H7 (cell line): Measurements from ENCODE around the gene MBNL2. TPM values are rescaled to one million over a fixed set of nuclear protein-coding genes. Genes with fewer than 3 reads are reported as not detected.

ENCODE experiments used
- DNase-seq: peaks from one replicate; pipeline ENCODE4 v3.0.0; 2012
- H3K27me3 ChIP-seq: 2 replicates; pipeline ENCODE4 v1.6.0; 2011; ENCODE audit warnings: mild to moderate bottlenecking, low read length; ENCODE audit not compliant: control insufficient read depth, insufficient read depth
- H3K36me3 ChIP-seq: replicated peaks from 2 replicates; pipeline ENCODE4 v1.5.1; 2011; ENCODE audit warnings: low read length; ENCODE audit not compliant: control insufficient read depth, insufficient read depth
- H3K4me3 ChIP-seq: 2 replicates; pipeline ENCODE4 v1.5.1; 2011; ENCODE audit warnings: low read depth, mild to moderate bottlenecking, control low read depth, low read length, moderate library complexity; ENCODE audit not compliant: insufficient read depth
- total RNA-seq: library from RNA; depleted of rRNA; stranded (reverse); fragments of >200 nt; shearing (Covaris generic); gene quantifications from 2 replicates; pipeline ENCODE4 v1.2.3, GENCODE V29; 2014

The MBNL2 gene
- total RNA-seq, 1 experiment from 2014 or later, result 1.0 TPM

- Histone ChIP-seq H3K4me3 (no peak overlapping the region), H3K27me3 (no peaks in the 10 kb centered on the region), H3K36me3 (no peaks in the 10 kb centered on the region)
- DNase-seq, result no peak
Measured at GRCh38 chr13:97386801-97387484, 164.8 kb downstream of the MBNL2 start.

DNA sequence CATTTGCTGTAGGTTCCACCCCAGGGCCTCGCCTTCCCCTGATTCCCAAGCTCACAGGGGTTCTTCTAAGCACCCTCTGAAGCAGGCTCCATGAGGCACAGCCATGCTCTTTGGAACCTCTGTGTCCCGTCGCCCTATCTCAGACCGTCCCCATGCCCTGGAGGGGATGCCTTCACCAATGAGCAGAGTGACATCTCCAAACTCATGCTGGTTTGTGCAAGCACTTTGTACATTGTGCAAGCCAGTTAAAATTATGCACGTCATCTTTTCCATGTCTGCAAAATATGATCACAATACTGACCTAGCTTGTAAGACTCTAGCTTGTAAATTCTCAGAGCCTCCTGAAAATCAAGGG, 165.3 kb downstream of the MBNL2 start:
- DNase-seq, result no peak
- H3K36me3 ChIP-seq, result no peaks in the 10 kb centered on the region
- H3K4me3 ChIP-seq, result no peak overlapping the region
- H3K27me3 ChIP-seq, result no peaks in the 10 kb centered on the region

DNA sequence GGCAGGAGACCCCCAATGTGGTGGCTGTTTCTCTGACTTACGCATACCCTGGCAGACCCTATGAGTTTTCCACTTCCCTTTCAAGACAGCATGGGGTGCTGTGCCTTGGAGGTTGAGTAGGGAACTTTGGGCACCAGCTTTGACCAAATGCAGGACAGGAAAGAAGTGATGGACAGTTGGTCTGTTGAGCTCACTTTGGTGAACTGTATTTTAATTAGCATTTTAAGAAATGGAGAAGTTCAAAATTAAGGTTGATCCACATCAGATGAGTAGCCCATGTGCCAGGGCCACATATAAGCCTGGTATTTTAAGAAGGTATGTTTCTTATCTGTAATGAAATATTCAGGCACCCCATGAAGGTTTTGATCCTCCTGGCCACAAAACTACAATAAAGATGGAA, 165.8 kb downstream of the MBNL2 start:
- no peaks in the 10 kb centered on the region for H3K27me3 ChIP-seq
- no peaks in the 10 kb centered on the region for H3K36me3 ChIP-seq
- no peak for DNase-seq
- no peak overlapping the region for H3K4me3 ChIP-seq

DNA sequence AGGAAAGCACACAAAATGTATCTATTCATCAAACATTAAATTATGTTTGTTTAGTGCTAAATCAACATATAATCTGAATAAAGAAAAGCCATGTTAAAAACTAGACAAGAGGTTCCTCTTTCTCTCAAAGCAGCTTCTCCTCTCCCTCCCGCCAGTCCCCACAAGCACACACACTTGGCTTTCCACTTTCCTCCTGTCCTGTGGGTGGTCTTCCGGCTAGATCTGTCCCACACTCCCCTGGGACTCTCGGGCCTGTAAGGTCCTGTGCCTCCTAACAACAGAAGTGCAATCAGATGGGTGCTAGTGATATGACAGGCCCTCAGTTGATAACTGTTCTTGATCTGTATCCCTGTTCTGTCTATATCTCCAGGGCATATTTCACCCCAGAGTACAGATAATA, 166.2 kb downstream of the MBNL2 start:
- no peak overlapping the region for H3K4me3 ChIP-seq
- no peak for DNase-seq
- no peaks in the 10 kb centered on the region for H3K27me3 ChIP-seq
- H3K36me3 ChIP-seq, result no peaks in the 10 kb centered on the region

- no peak overlapping the region for H3K4me3 ChIP-seq
- H3K27me3 ChIP-seq, result no peaks in the 10 kb centered on the region
- H3K36me3 ChIP-seq, result no peaks in the 10 kb centered on the region
- no peak for DNase-seq
Measured at GRCh38 chr13:97390941-97391600, 168.9 kb downstream of the MBNL2 start.

GRCh38 chr13:97392020-97392419, 169.9 kb downstream of the MBNL2 start:
- Histone ChIP-seq H3K27me3 (no peaks in the 10 kb centered on the region), H3K4me3 (no peak overlapping the region), H3K36me3 (no peaks in the 10 kb centered on the region)
- no peak for DNase-seq

DNA sequence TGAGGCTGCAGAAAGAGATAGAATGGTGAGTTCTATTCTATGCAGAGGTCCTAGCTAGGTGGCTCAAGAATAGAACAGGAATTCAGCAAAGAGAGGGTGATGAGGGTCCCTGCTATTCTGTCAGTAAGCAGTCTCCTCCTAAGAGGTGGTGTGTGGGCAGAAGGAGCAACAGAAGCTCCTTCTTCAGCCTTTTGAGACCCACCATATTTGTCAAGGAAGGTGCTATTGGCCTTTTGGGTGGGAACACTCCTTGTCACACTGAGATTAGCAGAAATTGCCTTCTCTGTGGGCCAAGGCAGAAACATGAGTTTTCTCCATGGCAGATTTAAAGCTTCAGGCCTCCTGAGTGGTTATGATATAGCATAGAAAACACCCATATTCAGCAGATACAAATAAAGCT, 172.4 kb downstream of the MBNL2 start:
- Histone ChIP-seq H3K4me3 (no peak overlapping the region), H3K36me3 (no peaks in the 10 kb centered on the region), H3K27me3 (no peaks in the 10 kb centered on the region)
- DNase-seq, result no peak

DNA sequence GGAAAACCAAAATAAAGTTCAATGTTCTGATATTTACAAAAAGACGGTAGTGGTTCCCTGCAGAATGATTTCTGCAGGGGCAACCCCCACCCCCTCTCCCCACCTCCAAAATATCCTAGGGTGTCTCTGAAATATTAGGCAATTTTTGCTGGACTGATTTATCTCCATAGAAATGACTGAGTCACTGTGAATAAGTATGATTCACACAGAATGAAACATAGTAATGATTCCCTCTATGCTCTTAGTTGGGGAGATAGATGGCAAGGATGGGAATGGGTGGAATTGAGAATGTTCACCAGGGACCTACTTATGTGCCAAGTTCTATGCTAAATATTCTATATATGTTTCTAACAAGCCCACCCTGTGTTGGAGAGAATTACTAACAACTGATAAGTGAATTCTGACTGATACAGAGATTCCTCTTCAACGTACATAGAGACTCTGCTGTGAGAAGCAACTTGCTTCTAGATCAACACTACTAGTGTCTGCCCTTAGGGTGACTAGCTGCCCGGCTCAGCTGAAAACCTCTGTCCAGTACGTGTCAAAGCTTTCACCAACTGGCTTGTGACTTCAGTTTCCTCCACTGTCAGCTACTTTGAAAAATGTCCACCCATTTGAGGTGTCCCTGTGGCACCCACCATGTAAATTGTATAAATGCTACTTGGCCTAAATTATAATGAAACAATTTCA, 173.5 kb downstream of the MBNL2 start:
- H3K4me3 ChIP-seq, result no peak overlapping the region
- no peaks in the 10 kb centered on the region for H3K27me3 ChIP-seq
- no peak for DNase-seq
- H3K36me3 ChIP-seq, result no peaks in the 10 kb centered on the region

GRCh38 chr13:97397267-97397666, 175.1 kb downstream of the MBNL2 start:
- Histone ChIP-seq H3K4me3 (no peak overlapping the region), H3K36me3 (no peaks in the 10 kb centered on the region), H3K27me3 (no peaks in the 10 kb centered on the region)
- no peak for DNase-seq

DNA sequence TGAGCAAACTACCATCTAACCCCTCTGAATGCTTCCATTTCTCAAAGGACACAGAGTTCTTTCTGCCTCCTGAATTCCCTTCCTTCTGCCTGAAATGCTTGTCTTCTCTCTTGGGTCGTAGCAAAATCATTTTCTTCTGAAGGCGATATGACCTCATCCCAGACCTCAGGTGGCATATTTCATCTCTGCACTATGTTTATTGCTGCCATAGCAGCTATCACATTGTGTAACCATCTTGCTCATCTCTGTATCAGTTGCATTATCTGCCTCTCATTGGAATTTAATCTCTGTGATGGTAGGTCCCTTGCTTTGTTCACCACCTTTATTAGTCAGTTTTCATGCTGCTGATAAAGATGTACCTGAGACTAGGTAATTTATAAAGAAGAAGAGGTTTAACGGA, 179.3 kb downstream of the MBNL2 start:
- no peaks in the 10 kb centered on the region for H3K27me3 ChIP-seq
- H3K36me3 ChIP-seq, result no peaks in the 10 kb centered on the region
- H3K4me3 ChIP-seq, result no peak overlapping the region
- no peak for DNase-seq

DNA sequence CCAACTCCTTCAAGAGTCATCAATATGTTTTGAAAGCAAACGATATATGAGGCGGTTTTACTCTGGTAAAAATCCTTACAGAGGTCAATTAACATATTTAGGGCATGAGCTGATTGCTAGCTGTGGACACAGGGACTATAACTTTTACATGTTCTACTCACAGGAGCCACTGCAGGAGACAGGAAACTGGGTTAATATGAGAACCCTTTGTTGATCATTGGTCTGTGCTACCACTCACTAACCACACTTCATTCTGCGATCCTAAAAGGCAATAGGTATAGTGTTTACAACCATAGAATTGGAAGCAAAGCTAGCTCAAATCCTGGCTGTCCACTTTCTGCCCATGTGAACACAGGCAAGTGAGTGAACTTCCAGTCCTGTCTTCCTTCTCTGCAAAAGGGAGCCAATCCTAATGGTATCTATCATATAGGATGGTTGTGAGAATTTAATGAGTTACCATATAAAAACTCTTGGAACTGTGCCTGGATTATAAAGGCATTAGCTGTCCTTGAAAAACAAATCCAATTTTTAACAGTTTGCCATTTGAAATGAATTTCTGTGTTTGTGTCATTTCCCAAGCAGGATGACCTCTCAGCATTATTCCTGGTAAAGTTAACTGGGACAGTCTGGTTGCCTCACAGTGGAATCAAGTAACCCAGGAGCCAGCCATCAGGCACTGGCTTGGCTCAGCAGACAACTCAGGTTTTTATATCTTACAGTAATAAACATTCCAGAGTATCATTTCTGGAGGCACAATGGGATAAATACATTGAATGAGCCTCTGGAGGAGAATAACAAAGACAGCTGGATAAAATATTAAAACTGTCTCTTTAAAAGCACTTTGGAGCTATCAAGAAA, 182.0 kb downstream of the MBNL2 start:
- no peaks in the 10 kb centered on the region for H3K27me3 ChIP-seq

GRCh38 chr13:97407540-97407939, 185.4 kb downstream of the MBNL2 start:
- DNase-seq, result no peak
- Histone ChIP-seq H3K27me3 (no peaks in the 10 kb centered on the region), H3K36me3 (no peaks in the 10 kb centered on the region), H3K4me3 (no peak overlapping the region)

More for the DNA sequence above, 182.0 kb downstream of the MBNL2 start:
- Histone ChIP-seq H3K4me3 (no peak overlapping the region), H3K36me3 (no peaks in the 10 kb centered on the region)
- no peak for DNase-seq

DNA sequence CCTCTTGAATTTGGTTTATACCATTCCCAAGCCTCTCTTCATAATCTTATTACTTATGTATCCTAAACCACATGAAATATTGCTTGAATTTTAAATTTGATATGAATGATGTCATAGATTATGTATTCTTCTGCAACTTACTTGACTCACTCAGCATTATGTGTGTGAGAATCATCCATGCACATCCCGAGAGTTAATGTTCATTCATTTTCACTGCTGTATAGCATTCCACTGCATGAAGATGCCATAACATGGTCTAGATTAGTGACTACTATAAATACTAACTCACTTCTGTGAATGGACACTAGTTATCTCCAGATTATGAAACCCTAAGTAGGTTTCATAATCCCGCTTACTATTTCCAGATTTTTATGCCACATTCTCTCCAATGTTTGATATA, 186.8 kb downstream of the MBNL2 start:
- Histone ChIP-seq H3K4me3 (no peak overlapping the region), H3K27me3 (no peaks in the 10 kb centered on the region), H3K36me3 (no peaks in the 10 kb centered on the region)
- DNase-seq, result no peak

DNA sequence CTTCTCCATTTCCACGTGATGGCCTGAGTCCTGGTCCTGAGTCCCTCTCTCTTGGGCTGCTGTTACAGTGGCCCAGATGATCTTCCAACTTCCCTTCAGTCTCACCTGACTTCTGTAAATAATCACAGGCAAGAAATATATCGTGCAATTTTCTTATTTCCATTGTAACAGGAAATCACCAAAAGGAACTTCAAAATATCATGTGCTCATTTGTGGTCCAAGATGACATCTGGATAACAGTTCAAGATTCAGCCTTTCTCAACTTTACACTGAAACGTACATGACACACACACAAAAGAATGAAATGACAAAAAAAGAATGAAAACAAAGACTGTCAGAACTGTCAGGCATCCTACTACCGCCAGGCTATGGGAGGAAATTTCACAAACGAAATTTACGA, 189.9 kb downstream of the MBNL2 start:
- no peak overlapping the region for H3K4me3 ChIP-seq
- no peaks in the 10 kb centered on the region for H3K27me3 ChIP-seq
- no peaks in the 10 kb centered on the region for H3K36me3 ChIP-seq
- DNase-seq, result no peak
